Fibroblast of lung (primary cell): Measurements from ENCODE around the gene ACBD6.

ENCODE experiments used
- CTCF ChIP-seq, 2 donors: IDR thresholded peaks in 1 of 2; conservative IDR thresholded peaks in 1 of 2; 1 replicate in 1 of 2; 2 replicates in 1 of 2; pipeline ENCODE4 v1.5.1; 2011 to 2012; ENCODE audit warnings: low read length in 2 of 2, control low read depth in 1 of 2, inconsistent platforms in 1 of 2, low read depth in 1 of 2, mild to moderate bottlenecking in 1 of 2
- EZH2 ChIP-seq: IDR thresholded peaks from 2 replicates; pipeline ENCODE4 v1.5.1; 2012; ENCODE audit warnings: low read length, control low read depth, mild to moderate bottlenecking; ENCODE audit errors: missing control alignments

GRCh38 chr1:180258935-180259334, 243.4 kb downstream of the ACBD6 start:
- TF ChIP-seq CTCF (conservative IDR thresholded peaks at IDR 0.05 in 1 of 2, IDR thresholded peaks at IDR 0.05 in 1 of 2; ENCODE audit: low read depth in 1 of 2, low read length in 2 of 2) (no peak), EZH2 (no peak)
